Measurements from ENCODE around the gene GSK3B.

GSK3B gene

DNA sequence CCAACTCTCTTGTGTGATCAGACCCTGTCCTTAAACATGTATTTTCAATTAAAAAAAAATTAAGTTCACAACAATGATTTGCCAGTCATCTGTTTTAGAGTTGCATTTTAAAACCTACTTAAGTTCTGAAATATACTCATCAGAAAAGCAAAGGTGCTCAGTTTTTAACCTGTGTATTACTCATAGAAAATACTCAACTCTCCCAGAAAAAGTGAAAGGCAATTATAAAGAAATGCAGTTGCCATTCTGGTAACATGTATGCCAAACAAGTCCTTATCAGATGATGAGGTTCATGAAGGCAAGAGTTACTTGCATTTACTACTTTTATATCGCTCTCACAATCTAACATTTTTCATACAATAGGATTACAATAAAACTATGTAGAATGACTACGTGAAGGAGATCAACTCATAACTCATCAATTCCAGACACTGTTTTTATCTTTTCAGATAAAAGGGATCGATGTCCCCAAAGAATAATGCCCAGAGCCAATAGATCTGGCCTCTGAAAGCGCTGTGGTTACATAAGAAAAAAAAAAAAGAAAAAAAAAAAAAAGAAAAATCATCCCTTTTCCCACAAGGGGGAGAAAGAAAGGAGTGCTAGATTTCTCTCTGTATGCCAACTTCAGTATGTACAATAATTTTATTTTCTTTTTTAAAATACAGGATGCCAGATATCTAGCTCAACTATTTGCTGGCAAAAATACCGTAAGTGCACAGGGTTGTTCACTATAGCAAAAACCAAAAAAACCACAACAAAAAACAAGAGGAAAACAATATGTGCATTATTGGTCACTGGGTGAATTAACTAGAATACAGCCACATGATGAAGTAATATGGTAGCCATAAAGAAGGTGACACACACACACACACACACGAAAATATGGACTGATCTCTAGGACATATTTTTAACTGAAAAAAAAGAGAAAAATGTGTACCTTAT lies 175.0 kb downstream of the GSK3B start:
- TF ChIP-seq, protein P1, sequence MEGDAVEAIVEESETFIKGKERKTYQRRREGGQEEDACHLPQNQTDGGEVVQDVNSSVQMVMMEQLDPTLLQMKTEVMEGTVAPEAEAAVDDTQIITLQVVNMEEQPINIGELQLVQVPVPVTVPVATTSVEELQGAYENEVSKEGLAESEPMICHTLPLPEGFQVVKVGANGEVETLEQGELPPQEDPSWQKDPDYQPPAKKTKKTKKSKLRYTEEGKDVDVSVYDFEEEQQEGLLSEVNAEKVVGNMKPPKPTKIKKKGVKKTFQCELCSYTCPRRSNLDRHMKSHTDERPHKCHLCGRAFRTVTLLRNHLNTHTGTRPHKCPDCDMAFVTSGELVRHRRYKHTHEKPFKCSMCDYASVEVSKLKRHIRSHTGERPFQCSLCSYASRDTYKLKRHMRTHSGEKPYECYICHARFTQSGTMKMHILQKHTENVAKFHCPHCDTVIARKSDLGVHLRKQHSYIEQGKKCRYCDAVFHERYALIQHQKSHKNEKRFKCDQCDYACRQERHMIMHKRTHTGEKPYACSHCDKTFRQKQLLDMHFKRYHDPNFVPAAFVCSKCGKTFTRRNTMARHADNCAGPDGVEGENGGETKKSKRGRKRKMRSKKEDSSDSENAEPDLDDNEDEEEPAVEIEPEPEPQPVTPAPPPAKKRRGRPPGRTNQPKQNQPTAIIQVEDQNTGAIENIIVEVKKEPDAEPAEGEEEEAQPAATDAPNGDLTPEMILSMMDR (IDR thresholded peaks at IDR 0.05; ENCODE audit: low read depth, low read length) = no peak
- no peak overlapping the region for H3K4me3 ChIP-seq (ENCODE audit: low read depth, low read length)

DNA sequence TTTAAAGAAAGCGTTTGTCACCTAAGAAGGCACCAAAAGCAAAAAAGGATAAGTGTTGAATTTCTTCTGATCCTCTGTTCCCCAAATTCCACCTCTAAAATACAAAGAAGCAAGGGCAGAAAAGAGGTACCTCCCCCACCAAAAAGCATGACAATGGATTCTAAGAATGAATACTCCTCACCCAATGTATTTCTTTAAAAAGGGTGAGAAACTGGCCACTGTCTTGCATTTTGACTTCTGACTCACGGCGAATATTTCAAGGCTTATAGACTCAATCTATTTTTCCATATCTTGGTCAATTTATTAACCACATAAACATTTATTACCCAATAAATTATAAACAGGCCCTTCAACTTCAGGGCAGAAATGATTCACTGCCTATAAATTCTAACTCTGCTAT lies 181.2 kb downstream of the GSK3B start:
- no peak overlapping the region for H3K4me3 ChIP-seq (ENCODE audit: low read depth, low read length)
- TF ChIP-seq, protein P1 (IDR thresholded peaks at IDR 0.05; ENCODE audit: low read depth, low read length) = no peak

DNA sequence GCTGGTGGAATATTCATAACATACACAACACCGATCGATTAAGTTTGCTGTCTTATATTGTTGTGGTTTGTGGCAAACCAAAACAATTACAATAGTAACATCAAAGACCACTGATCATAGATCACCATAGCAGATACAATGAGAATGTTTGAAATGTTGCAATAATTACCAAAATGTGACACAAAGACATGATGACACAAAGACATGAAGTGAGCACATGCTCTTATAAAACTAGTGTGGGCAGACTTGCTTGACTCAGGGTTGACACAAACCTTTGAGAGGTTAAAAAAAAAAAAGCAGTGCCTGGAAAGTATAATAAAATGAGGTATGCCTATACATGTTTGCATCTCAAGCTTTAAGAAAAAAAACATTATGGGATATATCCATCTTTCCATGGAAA lies 182.0 kb downstream of the GSK3B start:
- TF ChIP-seq, protein P1 (IDR thresholded peaks at IDR 0.05; ENCODE audit: low read depth, low read length) = no peak
- no peak overlapping the region for H3K4me3 ChIP-seq (ENCODE audit: low read depth, low read length)

DNA sequence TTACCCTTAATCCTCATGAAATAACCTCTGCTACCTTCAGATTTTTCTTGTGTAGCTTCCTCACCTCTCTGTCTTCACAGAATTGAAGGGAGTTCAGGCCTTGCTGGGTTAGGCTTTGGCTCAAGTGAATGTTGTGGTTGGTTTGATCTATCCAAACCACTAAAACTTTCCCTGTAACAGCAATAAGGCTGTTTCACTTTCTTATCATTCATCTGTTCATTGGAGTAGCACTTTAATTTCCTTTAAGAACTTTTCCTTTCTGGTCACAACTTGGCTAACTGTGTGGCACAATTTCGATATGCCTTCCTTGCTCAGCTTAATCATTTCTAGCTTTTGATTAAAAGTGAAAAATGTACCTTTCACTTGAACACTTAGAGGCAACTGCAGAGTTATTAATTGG lies 182.5 kb downstream of the GSK3B start:
- no peak overlapping the region for H3K4me3 ChIP-seq (ENCODE audit: low read depth, low read length)
- TF ChIP-seq, protein P1 (IDR thresholded peaks at IDR 0.05; ENCODE audit: low read depth, low read length) = no peak

DNA sequence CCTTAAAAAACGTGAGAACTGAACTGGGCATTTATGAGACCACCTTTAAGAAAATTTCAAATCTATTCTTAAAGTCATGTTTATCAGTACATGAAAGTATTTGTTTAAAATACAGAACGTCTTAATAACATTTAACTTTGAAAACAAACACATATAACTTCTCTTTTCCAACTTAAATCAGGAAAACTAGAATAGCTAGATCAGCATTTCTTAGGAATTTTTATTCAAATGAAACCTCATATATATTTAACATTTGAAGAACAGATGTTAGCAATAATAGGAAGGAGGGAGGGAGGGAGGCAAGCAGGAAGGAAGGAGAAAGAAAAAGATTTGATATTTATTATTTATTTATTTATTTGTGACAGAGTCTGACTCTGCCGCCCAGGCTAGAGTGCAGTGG lies 192.2 kb downstream of the GSK3B start:
- no peak overlapping the region for H3K4me3 ChIP-seq (ENCODE audit: low read depth, low read length)
- TF ChIP-seq, protein P1 (IDR thresholded peaks at IDR 0.05; ENCODE audit: low read depth, low read length) = no peak

DNA sequence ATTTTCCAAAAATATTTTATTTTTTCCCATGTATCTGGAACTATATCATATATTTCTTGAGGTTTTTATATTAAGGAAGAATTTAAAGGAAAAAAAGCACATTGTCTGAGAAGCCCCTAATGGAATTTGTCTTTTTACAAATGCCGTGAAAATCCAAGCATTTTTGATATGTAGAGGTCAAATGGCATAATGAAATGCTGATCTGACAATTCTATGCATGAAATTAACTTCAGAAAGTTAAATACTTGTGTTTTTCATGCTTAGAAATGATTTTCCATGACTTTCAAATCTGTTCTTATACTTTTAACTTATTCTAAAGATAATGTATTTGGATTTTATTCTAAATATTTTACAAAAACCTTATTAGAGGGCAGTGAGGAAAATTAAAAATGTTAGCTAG lies 193.1 kb downstream of the GSK3B start:
- TF ChIP-seq, protein P1 (IDR thresholded peaks at IDR 0.05; ENCODE audit: low read depth, low read length) = no peak
- H3K4me3 ChIP-seq (ENCODE audit: low read depth, low read length) = no peak overlapping the region

DNA sequence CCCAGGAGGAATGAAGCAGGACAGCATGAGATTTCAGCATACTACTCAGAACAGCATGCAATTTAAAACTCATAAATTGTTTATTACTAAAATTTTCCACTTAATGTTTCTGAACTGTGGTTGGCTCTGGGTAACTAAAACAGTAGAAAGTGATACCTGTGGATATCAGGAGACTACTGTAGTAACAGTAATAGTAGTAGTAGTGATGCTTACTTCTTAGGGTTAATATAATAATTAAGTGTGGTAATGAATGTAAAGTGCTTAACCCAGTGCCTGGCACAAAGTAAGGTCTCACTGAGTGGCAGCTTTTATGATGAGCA lies 195.1 kb downstream of the GSK3B start:
- H3K4me3 ChIP-seq (ENCODE audit: low read depth, low read length) = no peak overlapping the region
- TF ChIP-seq, protein P1 (IDR thresholded peaks at IDR 0.05; ENCODE audit: low read depth, low read length) = no peak

Data from WI38 (cell line).